HCT116 (cell line): Measurements from ENCODE around the gene SRGAP2C. TPM values are rescaled to one million over a fixed set of nuclear protein-coding genes. Genes with fewer than 3 reads are reported as not detected.
"Not testable (repeated sequence)": the region's sequence is repeated elsewhere in the genome, so short reads cannot be mapped to it uniquely, and the experiment has no call there.

ENCODE experiments used
- ATAC-seq: fragments of 200-7000 bp; cut with Tn5 transposase; 2 replicates; pipeline ENCODE4 v1.9.1; 2020; ENCODE audit warnings: mild to moderate bottlenecking, moderate library complexity
- BruUV-seq: library from RNA; stranded (reverse); fragments of 400-500 nt; replicated peaks from 2 replicates; lab custom pipeline; 2021; lab: Mats Ljungman, UMichigan
- CTCF ChIA-PET: fragments of 300-600 bp; sonication (Branson Sonifier 250); formaldehyde crosslinking; loops from one replicate; lab custom pipeline; 2021; ENCODE audit warnings: antibody characterized with exemption; lab: Charles Lee
- POLR2A ChIA-PET: fragments of 300-600, 350-600 bp; sonication (Branson Sonifier 250); formaldehyde crosslinking; loops from one replicate; lab custom pipeline; 2021; ENCODE audit warnings: antibody characterized with exemption; lab: Charles Lee
- RAD21 ChIA-PET, 2 experiments: fragments of 300-600 bp; sonication (Branson Sonifier 250); formaldehyde crosslinking; loops; one replicate each; lab custom pipeline; 2023; ENCODE audit warnings: low total read pairs in 2 of 2; ENCODE audit not compliant: uncharacterized antibody in 2 of 2, unreplicated experiment in 2 of 2, low non-redundant PET in 1 of 2; lab: Charles Lee
- DNase-seq: peaks from one replicate; pipeline ENCODE4 v3.0.0-alpha.2; 2010; ENCODE audit warnings: low read depth, low spot score
- H2AFZ ChIP-seq: fragments of 200-600 bp; shearing (Covaris generic), sonication (generic); 2 replicates; pipeline ENCODE4 v1.6.1; 2017; ENCODE audit warnings: low read depth, mixed run types, mixed read lengths, antibody characterized with exemption, low read length; ENCODE audit not compliant: poor library complexity, severe bottlenecking
- H3K27ac ChIP-seq: 2 replicates; pipeline ENCODE4 v1.5.1; 2012; ENCODE audit warnings: low read depth, low read length
- H3K27me3 ChIP-seq: fragments of 200-600 bp; sonication (generic); 2 replicates; pipeline ENCODE4 v1.6.1; 2016; ENCODE audit warnings: mixed run types, low read length, mixed read lengths; ENCODE audit not compliant: insufficient read depth
- H3K36me3 ChIP-seq, 2 experiments: fragments of 200-500 bp in 1 of 2; fragments of 200-600 bp in 1 of 2; sonication (Bioruptor generic) in 1 of 2; sonication (generic) in 1 of 2; 2 replicates each; pipeline versions ENCODE4 v1.5.1 to v1.6.1; 2014 to 2016; ENCODE audit warnings: low read length in 2 of 2, inconsistent platforms in 1 of 2, mixed read lengths in 1 of 2, mixed run types in 1 of 2; ENCODE audit not compliant: insufficient read depth in 2 of 2, control insufficient read depth in 1 of 2
- H3K4me1 ChIP-seq, 2 experiments: fragments of 200-600 bp in 1 of 2; sonication (generic) in 1 of 2; 2 replicates each; pipeline versions ENCODE4 v1.5.1 to v1.6.1; 2012 to 2017; ENCODE audit warnings: low read length in 2 of 2, inconsistent platforms in 1 of 2, mild to moderate bottlenecking in 1 of 2, mixed read lengths in 1 of 2, mixed run types in 1 of 2, moderate library complexity in 1 of 2; ENCODE audit not compliant: insufficient read depth in 2 of 2, control insufficient read depth in 1 of 2
- H3K4me2 ChIP-seq: fragments of 200-600 bp; sonication (generic); 2 replicates; pipeline ENCODE4 v1.6.1; 2017; ENCODE audit warnings: mixed run types, low read length, mixed read lengths
- H3K4me3 ChIP-seq, 2 experiments: fragments of 200-600 bp in 1 of 2; sonication (generic) in 1 of 2; replicated peaks in 1 of 2; 2 replicates each; pipeline ENCODE4 v1.5.1; 2011 to 2016; ENCODE audit warnings: low read length in 2 of 2, control low read depth in 1 of 2, low read depth in 1 of 2, mild to moderate bottlenecking in 1 of 2, mixed read lengths in 1 of 2, mixed run types in 1 of 2
- H3K79me2 ChIP-seq: fragments of 200-600 bp; sonication (generic); 2 replicates; pipeline ENCODE4 v1.6.1; 2017; ENCODE audit warnings: mild to moderate bottlenecking, mixed run types, low read length, moderate library complexity, mixed read lengths; ENCODE audit not compliant: insufficient read depth
- H3K9ac ChIP-seq: fragments of 200-600 bp; sonication (generic); 2 replicates; pipeline ENCODE4 v1.6.1; 2016; ENCODE audit warnings: low read length, mixed read lengths
- H3K9me2 ChIP-seq: fragments of 200-600 bp; sonication (generic), shearing (Covaris generic); 2 replicates; pipeline ENCODE4 v1.6.1; 2017; ENCODE audit warnings: mixed run types, mild to moderate bottlenecking, moderate library complexity; ENCODE audit not compliant: insufficient read depth
- H3K9me3 ChIP-seq, 2 experiments: fragments of 200-500 bp in 1 of 2; fragments of 200-600 bp in 1 of 2; sonication (Bioruptor generic) in 1 of 2; sonication (generic) in 1 of 2; 2 replicates each; pipeline ENCODE4 v1.6.1; 2014 to 2017; ENCODE audit warnings: low read length in 2 of 2, mixed read lengths in 2 of 2, inconsistent platforms in 1 of 2, low read depth in 1 of 2, mild to moderate bottlenecking in 1 of 2, mixed run types in 1 of 2, moderate library complexity in 1 of 2; ENCODE audit not compliant: control insufficient read depth in 1 of 2, insufficient read depth in 1 of 2
- H4K20me1 ChIP-seq: fragments of 200-600 bp; sonication (generic), shearing (Covaris generic); 2 replicates; pipeline ENCODE4 v1.6.1; 2017; ENCODE audit warnings: mixed run types, mild to moderate bottlenecking, moderate library complexity; ENCODE audit not compliant: insufficient read depth
- intact Hi-C: fragments of 100-400 bp; cut with micrococcal nuclease; formaldehyde crosslinking; loops from 2 replicates; pipeline ENCODE4 v1.10.0; 2022
- total RNA-seq: library from RNA; stranded (reverse); gene quantifications from one replicate; pipeline ENCODE4 v1.2.1, GENCODE V29; 2021; ENCODE audit not compliant: unreplicated experiment

Gene SRGAP2C
- total RNA-seq, 1 experiment from 2014 or later: 21.3 TPM

DNA sequence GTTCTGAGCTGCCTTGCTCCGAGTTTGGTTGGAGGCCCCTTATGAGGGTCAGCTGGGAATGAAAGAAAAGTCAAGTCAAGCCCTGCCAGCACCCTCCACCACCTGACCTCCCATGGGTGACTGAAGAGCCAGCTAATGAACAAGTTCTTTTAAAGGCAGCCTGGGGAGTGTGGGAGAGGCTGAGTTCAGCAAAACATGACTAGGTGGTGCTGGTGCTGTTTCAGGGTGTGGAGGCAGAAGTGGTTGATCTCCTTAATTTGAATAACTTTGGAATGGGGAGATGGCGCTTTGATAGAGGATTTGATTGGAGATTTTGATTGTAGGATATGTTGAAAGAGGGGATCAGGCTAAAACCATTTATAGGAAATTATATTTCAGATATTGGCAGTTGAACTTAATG lies 22.6 kb downstream of the SRGAP2C start:
- CTCF ChIA-PET, ATAC-seq, H3K4me1 ChIP-seq, H3K4me2 ChIP-seq, H3K9ac ChIP-seq, BruUV-seq, DNase-seq, H2AFZ ChIP-seq, H3K36me3 ChIP-seq, POLR2A ChIA-PET, H3K79me2 ChIP-seq, H3K27ac ChIP-seq, H3K9me3 ChIP-seq, H3K4me3 ChIP-seq, H4K20me1 ChIP-seq, H3K27me3 ChIP-seq, RAD21 ChIA-PET, H3K9me2 ChIP-seq, intact Hi-C loops: not testable (repeated sequence)

DNA sequence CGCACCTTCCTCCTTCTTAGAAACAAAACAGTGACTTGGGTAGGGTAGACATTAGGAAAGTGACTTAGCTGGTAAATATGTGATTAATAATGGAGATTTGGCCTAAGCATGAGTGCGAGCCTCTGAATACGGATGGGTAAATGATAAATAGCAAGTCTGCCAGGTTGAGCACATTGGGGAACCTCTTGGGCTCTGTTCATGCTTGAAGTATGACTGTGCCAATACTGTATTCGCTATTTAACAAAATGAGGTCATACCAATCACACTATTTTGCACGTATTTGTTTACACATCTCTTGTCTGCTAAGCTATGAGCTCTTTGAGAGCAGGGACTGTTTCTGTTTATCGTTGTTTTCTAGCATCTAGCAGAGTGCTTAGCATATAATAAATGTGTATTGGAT lies 23.6 kb downstream of the SRGAP2C start:
- ATAC-seq, H3K27me3 ChIP-seq, BruUV-seq, H3K27ac ChIP-seq, POLR2A ChIA-PET, H3K79me2 ChIP-seq, H3K9me3 ChIP-seq, RAD21 ChIA-PET, H3K4me2 ChIP-seq, H3K9ac ChIP-seq, H4K20me1 ChIP-seq, H3K36me3 ChIP-seq, CTCF ChIA-PET, intact Hi-C loops, H3K9me2 ChIP-seq, H2AFZ ChIP-seq, H3K4me3 ChIP-seq, H3K4me1 ChIP-seq, DNase-seq: not testable (repeated sequence)

DNA sequence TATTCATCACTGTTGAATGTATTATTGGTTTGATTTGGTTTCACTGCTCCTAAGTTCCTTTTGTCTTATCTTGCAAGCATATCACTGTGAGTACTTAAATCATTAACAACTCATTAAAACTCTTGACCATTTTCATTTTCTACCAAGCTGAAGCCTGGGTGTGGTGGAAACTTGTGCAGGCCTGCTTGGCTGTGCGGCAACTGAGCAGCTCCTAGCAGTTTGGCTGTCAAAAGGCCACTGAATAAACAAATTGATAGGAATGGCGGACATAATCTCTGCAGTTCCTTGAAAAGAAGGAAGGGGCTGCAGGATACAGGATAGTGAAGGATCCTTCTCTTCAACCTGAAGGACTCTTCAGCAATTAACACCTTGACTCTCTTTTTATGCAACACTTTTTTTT lies 26.0 kb downstream of the SRGAP2C start:
- ATAC-seq, H3K4me3 ChIP-seq, H4K20me1 ChIP-seq, intact Hi-C loops, H3K27ac ChIP-seq, H3K9me2 ChIP-seq, RAD21 ChIA-PET, H3K9me3 ChIP-seq, BruUV-seq, H3K9ac ChIP-seq, DNase-seq, H3K4me1 ChIP-seq, H3K4me2 ChIP-seq, H3K27me3 ChIP-seq, CTCF ChIA-PET, H2AFZ ChIP-seq, POLR2A ChIA-PET, H3K79me2 ChIP-seq, H3K36me3 ChIP-seq: not testable (repeated sequence)

DNA sequence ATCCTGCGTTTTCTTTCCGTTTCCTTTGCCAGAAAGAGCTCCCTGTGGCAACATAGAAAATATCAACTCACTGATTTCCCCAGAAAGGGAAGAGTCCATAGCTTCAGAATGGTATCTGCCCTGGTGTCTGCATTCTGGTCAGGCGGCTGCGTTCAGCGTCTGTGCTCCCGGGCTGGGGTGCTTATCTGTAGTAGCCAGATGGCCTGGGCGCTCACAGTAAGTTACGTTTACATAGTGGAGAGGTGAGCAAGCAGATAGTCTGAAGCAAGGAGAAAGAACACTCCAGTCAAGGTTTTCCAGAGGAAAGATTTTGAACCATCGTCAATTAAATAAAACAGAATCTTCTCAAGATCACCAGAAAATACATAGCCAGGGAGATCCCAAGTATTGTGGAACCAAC lies 28.7 kb downstream of the SRGAP2C start:
- H3K36me3 ChIP-seq, RAD21 ChIA-PET, CTCF ChIA-PET, BruUV-seq, H2AFZ ChIP-seq, H4K20me1 ChIP-seq, ATAC-seq, H3K4me1 ChIP-seq, POLR2A ChIA-PET, H3K27me3 ChIP-seq, H3K9me3 ChIP-seq, H3K79me2 ChIP-seq, H3K4me3 ChIP-seq, DNase-seq, H3K27ac ChIP-seq, H3K4me2 ChIP-seq, H3K9ac ChIP-seq, H3K9me2 ChIP-seq, intact Hi-C loops: not testable (repeated sequence)
